IPS DF 4.7 (cell line): ENCODE results near the gene TTYH2.
"Not testable (repeated sequence)": the region's sequence is repeated elsewhere in the genome, so short reads cannot be mapped to it uniquely, and the experiment has no call there.

Experiments
- DNase-seq: peaks from one replicate; pipeline ENCODE4 v3.0.0-alpha.2; 2013; ENCODE audit warnings: low spot score; ENCODE audit errors: extremely low read depth

The TTYH2 gene, protein sequence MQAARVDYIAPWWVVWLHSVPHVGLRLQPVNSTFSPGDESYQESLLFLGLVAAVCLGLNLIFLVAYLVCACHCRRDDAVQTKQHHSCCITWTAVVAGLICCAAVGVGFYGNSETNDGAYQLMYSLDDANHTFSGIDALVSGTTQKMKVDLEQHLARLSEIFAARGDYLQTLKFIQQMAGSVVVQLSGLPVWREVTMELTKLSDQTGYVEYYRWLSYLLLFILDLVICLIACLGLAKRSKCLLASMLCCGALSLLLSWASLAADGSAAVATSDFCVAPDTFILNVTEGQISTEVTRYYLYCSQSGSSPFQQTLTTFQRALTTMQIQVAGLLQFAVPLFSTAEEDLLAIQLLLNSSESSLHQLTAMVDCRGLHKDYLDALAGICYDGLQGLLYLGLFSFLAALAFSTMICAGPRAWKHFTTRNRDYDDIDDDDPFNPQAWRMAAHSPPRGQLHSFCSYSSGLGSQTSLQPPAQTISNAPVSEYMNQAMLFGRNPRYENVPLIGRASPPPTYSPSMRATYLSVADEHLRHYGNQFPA

GRCh38 chr17:74212913-74213791 is at the start of gene TTYH2:
TSS of gene TTYH2 (plus strand) at chr17:74213571. CDS start at chr17:74213588, 17 bp downstream.
- DNase-seq: no peak

DNA sequence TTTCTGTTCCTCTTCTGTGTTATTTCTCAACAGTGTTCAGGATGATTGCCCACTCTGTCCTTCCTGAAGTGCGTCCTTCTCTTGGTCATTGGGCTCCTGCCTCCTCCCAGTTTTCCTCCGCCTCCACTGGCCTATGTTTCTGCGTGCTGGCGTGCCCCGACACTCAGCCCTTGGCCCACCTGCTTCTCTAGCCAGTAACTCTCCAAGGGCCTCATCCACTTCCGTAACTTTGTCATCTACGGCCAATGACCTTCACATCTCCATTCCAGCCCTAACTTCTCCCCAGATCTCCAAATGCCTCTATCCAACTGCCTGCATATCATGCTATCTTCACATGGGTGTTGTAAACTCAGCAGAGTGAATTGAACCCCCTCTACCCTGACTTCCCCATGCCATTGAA is 49.5 kb upstream of the TTYH2 start:
- no peak for DNase-seq

DNA sequence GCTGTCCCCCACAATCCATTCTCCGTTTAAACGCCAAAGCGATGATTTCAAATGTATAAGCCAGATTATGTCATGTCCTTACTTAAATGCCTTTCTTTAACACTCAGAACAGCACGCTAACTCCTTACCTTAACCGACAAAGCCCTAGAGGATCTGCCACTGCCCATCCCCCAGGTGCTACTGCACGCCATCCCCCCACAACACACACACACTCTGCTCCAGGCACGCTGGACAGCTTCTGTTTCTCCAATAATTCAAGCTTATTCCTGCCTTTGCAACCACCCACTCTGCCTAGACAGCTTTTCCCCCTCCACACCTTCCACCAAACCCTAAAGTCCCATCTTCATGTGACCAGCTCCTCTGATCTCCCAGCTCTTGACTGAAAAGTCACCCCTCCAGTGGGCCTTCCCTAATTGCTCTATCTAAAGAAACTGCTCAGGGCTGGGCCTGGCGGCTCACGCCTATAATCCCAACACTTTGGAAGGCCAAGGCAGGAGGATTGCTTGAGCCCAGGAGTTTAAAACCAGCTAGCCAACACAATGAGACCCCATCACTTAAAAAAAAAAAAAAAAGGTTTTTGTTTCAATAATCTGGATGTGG is 48.8 kb upstream of the TTYH2 start:
- DNase-seq: no peak

DNA sequence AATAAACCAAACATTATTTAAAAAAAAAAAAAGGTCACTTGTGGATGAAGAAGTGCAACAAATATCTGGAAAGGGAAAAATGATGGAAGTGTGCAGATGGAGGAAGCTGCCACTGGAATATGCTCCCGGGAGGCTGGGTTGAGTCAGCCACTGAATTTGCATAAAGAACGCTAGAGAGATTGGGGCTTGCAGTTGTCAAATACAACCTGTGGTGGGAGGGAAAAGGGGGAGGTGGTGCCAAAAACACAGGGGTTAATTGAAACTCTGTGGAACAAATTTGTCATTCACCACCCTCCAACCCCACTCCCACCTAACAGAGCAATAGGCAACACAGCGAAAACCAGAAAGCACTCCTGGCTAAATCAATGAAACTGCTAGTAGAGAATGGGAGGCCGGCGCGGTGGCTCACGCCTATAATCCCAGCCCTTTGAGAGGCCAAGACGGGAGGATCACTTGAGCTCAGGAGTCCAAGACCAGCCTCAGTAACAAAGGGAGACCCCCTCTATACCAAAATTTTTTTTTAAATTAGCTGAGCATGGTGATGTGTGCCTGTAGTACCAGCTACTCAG is 47.5 kb upstream of the TTYH2 start:
- no peak for DNase-seq

GRCh38 chr17:74170924-74171323 is 42.4 kb upstream of the TTYH2 start:
- no peak for DNase-seq

DNA sequence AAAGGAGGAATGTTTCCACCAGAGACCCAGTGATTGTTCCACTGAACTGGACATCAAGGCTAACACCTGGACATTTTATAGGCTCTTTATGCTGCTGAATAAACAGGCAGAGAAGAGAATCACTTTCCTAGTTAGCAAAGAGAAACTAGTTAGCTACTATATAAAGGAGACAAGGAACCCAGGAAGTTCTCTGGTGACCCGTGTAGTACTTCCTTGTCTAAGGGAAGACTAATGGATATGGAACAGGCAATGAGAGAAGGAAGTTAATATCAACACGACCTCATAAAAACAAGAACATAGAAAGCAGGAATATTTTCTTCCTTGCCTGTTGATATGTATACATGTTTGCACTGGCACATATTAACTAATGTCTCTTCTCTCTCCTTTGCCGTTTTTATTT is 40.7 kb upstream of the TTYH2 start:
- no peak for DNase-seq

GRCh38 chr17:74176546-74177001 is 36.8 kb upstream of the TTYH2 start:
- peak; percentile 41 for DNase-seq

GRCh38 chr17:74177018-74177450 is 36.3 kb upstream of the TTYH2 start:
- DNase-seq: no peak

DNA sequence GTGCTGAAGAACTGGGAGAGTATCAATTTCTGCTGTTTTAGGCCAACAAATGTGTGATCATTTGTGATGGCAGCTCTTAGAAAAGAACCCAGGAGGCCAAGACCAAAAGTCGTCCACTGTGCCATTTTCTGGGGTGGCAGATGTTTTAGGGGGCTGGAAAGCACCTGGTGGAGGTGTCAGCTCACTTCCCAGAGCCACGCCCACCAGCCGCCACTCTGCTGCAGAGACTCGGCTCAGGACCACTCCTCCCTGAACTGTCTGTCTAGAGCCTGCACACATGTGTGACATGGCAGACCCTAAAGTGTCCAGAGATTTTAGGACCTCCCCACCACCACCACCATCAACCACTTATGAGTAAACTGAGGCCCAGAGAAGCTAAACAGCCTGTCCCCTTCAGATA is 33.8 kb upstream of the TTYH2 start:
- DNase-seq: no peak

GRCh38 chr17:74180336-74180735 is 33.0 kb upstream of the TTYH2 start:
- DNase-seq: no peak

DNA sequence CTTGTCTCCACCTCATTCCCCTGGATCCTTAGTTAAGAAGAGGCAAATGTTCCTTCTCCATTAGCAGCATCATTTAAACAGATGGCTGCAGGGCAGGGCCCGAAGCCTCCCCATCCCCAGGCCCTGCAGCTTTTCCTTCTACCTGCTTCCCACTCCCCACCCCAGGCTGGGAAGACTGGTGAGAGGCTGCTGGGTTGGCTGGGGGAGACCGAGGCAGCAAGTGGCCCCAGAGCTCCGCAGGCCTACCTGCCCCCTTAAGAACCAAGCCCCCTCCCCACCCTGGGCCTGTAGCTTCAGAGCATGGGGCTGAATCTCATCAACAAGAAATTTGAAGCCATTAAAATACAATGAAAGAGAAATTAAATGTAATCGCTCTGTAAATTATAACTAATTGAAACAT is 32.0 kb upstream of the TTYH2 start:
- DNase-seq: no peak

GRCh38 chr17:74182041-74182723 is 31.2 kb upstream of the TTYH2 start:
- DNase-seq: no peak

GRCh38 chr17:74183411-74183810 is 30.0 kb upstream of the TTYH2 start:
- no peak for DNase-seq

DNA sequence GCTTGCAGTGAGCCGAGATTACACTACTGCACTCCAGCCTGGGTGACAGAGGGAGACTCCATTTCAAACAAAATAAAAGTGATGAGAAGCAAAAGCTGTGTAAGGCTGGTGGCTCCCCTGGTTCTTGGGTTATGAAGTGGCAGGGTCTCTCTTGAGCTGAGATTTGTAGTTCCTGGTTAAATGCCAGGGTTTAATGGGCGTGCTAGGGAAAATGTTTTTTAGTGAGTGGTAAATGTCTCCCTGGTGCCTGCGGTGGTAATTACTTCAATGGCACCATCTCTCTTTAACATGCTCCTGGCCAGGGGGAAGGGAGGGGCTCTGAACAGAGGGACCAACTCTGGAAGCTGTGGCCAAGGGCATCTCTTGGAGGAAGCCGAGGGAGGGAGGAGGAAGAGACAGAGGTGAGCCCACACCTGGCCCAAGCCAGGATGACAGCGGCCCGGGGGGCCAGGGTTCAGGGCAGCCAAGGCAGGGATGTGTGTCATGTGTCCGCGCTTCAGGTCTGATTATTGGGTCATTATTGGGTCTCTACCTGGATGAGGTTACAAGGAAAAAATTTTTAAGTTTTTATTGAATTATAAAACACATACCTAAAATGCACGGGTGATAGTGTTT is 27.7 kb upstream of the TTYH2 start:
- no peak for DNase-seq

GRCh38 chr17:74186498-74186897 is 26.9 kb upstream of the TTYH2 start:
- DNase-seq: no peak

- no peak for DNase-seq
Observed at GRCh38 chr17:74187761-74188160, 25.6 kb upstream of the TTYH2 start.

DNA sequence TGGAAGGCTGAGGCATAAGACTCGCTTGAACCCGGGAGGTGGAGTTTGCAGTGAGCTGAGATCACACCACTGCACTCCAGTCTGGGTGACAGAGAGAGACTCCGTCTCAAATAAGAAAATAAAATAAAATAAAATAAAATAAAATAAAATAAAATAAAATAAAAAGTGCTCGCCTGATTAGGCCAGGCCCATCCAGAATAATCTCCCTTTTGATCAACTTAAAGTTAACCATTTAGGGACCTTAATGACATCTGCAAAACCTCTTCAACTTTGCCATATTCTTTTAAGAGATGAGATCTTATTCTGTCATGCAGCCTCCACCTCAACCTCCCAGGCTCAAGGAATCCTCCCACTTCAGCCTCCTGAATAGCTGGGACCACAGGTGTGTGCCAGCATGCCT is 24.7 kb upstream of the TTYH2 start:
- not testable (repeated sequence) for DNase-seq

GRCh38 chr17:74190154-74190553 is 23.2 kb upstream of the TTYH2 start:
- DNase-seq: no peak

GRCh38 chr17:74190807-74191406 is 22.5 kb upstream of the TTYH2 start:
- no peak for DNase-seq
